Cardiac fibroblast (primary cell): Measurements from ENCODE around the gene SLC25A25.
A peak's percentile ranks its signal among the peaks of the same experiment; 100 is the strongest.

Experiments
- DNase-seq, 2 donors: peaks; one replicate each; pipeline versions ENCODE4 v3.0.0 to v3.0.0-alpha.2; 2010; ENCODE audit warnings: low read depth in 2 of 2
- H3K4me3 ChIP-seq, 2 donors: replicated peaks in 1 of 2; 1 replicate in 1 of 2; 2 replicates in 1 of 2; pipeline ENCODE4 v1.5.1; 2011; ENCODE audit warnings: low read depth in 2 of 2, low read length in 2 of 2, mild to moderate bottlenecking in 2 of 2, moderate library complexity in 1 of 2
- TF ChIP-seq, protein P1 (sequence below): IDR thresholded peaks from one replicate; pipeline ENCODE4 v1.5.1; 2011; ENCODE audit warnings: low read depth, mild to moderate bottlenecking, low read length, inconsistent platforms

SLC25A25 gene

DNA sequence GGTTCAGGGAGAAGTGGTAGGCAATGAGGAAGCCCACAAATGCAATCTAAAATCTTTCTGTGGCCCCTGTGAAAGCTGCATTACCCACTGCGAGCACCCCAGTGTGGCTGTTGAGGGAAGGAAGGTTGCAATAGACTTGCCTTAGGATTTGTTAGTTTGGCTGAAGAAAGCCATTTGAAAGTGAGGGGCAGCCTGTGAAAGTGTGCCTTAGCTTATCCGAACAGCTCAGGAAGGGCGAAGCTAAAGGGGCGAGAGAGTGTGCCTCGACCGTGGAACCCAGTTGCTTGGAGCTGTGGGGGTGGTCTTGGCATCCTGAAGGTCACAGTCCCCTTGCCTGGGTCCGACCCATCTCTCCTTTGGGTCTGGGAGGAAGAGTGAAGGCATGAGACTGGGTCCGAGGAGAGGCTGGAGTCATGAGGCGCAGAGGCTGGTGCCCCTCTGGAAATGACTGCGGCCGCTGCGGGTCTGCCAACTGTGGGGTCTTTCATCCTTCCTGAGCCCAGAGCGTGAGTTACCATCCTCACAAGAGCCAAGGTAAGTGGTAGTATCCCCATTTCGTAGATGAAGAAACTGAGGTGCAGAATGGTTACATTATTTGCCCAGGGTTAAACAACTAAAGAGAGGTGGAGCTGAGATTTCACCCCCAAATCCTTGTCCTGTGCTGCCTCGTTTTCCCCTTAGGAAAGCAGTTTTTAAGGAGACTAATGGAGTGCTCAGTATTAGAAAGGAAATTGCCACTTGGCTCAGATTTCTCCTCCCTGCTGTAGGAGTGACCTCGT, 24.4 kb downstream of the SLC25A25 start:
- H3K4me3 ChIP-seq: peak overlapping the region in 1 of 2 donors; percentile 41
- TF ChIP-seq, protein P1, sequence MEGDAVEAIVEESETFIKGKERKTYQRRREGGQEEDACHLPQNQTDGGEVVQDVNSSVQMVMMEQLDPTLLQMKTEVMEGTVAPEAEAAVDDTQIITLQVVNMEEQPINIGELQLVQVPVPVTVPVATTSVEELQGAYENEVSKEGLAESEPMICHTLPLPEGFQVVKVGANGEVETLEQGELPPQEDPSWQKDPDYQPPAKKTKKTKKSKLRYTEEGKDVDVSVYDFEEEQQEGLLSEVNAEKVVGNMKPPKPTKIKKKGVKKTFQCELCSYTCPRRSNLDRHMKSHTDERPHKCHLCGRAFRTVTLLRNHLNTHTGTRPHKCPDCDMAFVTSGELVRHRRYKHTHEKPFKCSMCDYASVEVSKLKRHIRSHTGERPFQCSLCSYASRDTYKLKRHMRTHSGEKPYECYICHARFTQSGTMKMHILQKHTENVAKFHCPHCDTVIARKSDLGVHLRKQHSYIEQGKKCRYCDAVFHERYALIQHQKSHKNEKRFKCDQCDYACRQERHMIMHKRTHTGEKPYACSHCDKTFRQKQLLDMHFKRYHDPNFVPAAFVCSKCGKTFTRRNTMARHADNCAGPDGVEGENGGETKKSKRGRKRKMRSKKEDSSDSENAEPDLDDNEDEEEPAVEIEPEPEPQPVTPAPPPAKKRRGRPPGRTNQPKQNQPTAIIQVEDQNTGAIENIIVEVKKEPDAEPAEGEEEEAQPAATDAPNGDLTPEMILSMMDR: no peak
- DNase-seq: no peak

DNA sequence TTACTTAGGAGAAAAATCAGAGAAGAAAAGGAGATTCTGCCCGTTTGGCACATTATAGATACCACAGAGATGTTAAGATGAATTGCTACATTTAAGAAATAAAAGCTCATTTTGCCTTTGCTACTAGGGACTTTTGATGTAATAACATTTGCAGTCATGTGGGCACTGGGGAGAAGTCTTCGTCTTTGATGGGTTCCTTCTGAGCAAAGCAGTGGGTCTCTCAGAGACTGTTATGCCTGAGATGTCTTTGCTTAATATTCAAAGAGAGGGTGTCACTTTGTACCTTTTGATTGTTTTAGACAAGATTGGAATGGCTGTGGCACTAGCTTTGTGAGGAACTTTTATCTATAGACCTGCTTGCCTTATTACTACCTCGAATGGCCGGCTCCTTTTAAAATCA, 25.0 kb downstream of the SLC25A25 start:
- TF ChIP-seq, protein P1: no peak
- H3K4me3 ChIP-seq: no peak overlapping the region
- no peak for DNase-seq

DNA sequence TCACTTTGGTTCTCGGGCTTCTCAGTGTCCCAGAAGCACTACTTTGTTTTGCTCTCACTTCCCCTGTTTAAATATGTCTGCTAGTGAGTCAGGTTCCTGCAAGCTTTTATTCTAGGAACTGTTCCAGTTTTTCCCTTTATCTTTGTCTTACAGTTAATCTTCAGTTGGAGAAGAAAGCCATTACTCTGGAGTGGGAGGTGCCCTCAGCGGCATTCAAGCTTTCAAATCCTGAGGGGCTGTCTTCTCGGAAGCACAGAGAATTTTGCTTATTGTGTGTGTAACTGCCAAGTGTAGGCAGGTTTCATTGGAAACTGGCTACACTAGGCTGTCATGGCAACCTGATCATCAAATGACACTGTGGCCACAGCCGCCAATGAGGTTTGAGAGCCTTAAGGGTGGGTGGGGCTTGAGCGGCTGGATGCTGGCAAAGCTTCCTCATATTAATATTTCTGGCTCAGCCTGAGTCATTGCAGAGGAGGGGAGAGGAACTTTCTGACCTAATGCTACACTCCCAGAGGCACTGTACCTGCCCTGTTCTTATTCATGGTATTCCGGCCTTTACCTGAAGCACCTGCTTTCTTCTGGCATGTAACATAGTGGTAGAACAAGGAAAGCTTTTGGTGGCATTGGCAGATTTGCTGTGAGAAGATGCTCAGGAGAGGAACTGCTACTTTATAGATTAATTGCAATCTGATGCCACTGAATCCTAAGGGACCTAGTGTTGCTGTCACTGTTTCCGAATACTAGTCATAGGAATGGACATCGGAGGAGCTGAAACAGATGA, 26.3 kb downstream of the SLC25A25 start:
- peak; percentile 99 for DNase-seq
- peak overlapping the region in 1 of 2 donors; percentile 22 for H3K4me3 ChIP-seq

DNA sequence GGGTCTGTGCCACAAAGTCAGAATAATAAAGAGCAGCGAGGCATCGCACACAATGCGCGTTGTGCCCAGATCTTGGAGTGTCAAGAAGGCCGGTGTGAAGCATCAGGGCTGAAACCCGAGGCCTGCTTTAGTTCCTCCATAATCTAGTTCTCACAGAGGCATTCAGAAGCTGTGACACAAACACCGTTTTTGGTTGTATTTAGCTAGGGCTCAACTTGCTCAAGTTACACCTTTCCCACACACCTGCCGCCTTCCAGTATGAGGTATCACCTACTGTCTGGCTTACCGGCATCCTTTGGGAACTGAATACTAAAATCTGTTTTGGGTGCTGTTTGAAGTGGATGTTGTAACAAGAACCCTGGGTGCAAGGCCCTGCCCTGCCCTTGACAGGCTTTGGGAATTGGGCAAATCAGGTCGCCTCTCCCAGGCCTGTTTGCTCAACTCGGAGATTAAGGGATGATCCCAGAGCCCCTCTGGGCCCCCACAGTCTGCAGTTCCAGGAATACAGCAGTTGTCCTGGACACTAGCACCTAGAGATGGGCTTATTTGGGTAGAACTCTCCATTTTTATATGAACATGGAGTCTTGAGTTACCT, 27.0 kb downstream of the SLC25A25 start:
- DNase-seq: no peak
- no peak overlapping the region for H3K4me3 ChIP-seq
- TF ChIP-seq, protein P1: no peak

More for the DNA sequence above, 26.3 kb downstream of the SLC25A25 start:
- TF ChIP-seq, protein P1: no peak

DNA sequence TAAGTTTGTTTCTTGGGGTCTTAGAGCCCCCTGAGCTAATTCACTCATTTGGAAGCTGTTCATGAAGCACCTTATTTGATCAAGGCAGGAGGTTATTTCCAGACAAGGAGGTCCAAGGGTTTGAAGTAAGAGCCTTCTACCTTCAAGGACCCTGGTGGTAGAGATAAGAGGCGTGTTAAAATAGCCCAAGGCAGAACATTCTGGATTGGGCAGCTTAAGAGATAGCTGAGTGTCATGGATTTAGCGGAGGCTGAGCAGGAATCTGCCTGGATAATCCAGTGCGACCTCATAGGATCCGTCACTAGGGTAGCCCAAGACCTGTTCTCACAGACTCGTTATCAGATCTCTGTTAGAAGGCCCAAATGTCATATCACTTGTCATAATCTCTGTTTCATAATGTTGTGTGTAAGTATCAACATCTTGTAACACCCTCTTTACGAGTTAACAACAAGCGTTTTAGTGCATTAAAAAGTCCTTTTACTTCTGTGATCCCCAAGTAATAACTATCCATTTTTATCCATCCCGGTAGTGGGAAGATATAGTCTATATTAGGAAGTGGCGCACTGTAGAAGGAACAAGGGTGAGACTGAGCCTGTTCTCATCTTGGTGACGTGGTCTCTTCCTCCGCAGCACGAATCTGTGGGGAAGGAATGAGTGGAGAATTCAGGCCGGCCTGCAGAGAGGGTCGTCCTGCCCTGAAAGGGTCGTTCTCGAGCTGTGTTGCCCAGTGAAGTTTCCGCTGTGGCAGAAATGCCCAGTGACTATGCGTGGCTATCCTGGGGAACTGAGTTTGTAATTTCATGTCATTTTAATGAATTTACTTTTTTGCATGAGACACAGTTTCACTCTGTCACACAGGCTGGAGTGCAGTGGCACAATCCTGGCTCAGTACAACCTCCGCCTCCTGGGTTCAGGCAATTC, 28.8 kb downstream of the SLC25A25 start:
- no peak for DNase-seq
- TF ChIP-seq, protein P1: no peak
- no peak overlapping the region for H3K4me3 ChIP-seq
